ENCODE results near the gene ETFA. TPM values are rescaled to one million over a fixed set of nuclear protein-coding genes. Genes with fewer than 3 reads are reported as not detected.
"Not testable (repeated sequence)": the region's sequence is repeated elsewhere in the genome, so short reads cannot be mapped to it uniquely, and the experiment has no call there.

Gene ETFA
- total RNA-seq, 1 experiment from 2014 or later, result 84.4 TPM

DNA sequence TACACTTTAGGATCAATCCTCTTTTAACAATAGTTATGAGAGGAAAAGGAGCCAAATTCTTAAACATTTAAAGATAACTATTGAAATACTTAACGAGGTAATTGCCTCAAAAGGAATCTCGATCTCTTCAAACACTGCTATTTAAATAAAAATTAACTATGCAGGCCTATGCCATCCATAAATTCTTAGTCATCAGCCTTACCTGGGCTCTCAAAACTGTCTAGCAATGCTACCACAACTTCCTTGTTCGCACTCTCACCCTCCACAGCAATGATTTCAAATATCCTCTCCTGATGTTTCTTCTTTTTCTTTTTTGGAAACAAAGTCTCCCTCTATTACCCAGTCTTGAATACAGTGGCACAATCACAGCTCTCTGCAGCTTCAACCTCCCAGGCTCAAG, 12.3 kb downstream of the ETFA start:
- CTCF ChIA-PET, result no interaction called here
- POLR2A ChIA-PET, result no interaction called here
- Mint-ChIP-seq H3K4me3 (no peak overlapping the region), H3K27me3 (ENCODE audit: low read depth) (no peaks in the 10 kb centered on the region), H3K4me1 (0 out of 2 replicates have a peak, but pooled peaks cover 3% of the 10 kb centered on the region), H3K27ac (no peak overlapping the region), H3K36me3 (no peaks in the 10 kb centered on the region), H3K9me3 (peaks cover 2% of the 10 kb centered on the region)
- no peak for DNase-seq (ENCODE audit: low spot score)
- TF ChIP-seq ZNF423 (CRISPR knock-in tag; IDR thresholded peaks at IDR 0.05) (no peak), PRRX2 (CRISPR knock-in tag; IDR thresholded peaks at IDR 0.05) (no peak), RORB (CRISPR knock-in tag; IDR thresholded peaks at IDR 0.05) (no peak), CBFB (CRISPR knock-in tag; IDR thresholded peaks at IDR 0.05; ENCODE audit: low read depth) (no peak), ZNF121 (CRISPR knock-in tag; IDR thresholded peaks at IDR 0.05) (no peak), FOXJ3 (CRISPR knock-in tag; IDR thresholded peaks at IDR 0.05; ENCODE audit: borderline replicate concordance) (no peak), MXD4 (CRISPR knock-in tag; IDR thresholded peaks at IDR 0.05; ENCODE audit: borderline replicate concordance) (no peak), OVOL2 (CRISPR knock-in tag; IDR thresholded peaks at IDR 0.05; ENCODE audit: borderline replicate concordance) (no peak), NFYB (CRISPR knock-in tag; conservative IDR thresholded peaks at IDR 0.05; ENCODE audit: low read depth) (no peak), SMAD3 (CRISPR knock-in tag; IDR thresholded peaks at IDR 0.05; ENCODE audit: borderline replicate concordance) (no peak), JAZF1 (CRISPR knock-in tag; IDR thresholded peaks at IDR 0.05) (no peak), CREB1 (CRISPR knock-in tag; IDR thresholded peaks at IDR 0.05) (no peak)
- TF ChIP-seq, protein P1, sequence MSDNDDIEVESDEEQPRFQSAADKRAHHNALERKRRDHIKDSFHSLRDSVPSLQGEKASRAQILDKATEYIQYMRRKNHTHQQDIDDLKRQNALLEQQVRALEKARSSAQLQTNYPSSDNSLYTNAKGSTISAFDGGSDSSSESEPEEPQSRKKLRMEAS (CRISPR knock-in tag; IDR thresholded peaks at IDR 0.05), result no peak
- TF ChIP-seq, protein P2, sequence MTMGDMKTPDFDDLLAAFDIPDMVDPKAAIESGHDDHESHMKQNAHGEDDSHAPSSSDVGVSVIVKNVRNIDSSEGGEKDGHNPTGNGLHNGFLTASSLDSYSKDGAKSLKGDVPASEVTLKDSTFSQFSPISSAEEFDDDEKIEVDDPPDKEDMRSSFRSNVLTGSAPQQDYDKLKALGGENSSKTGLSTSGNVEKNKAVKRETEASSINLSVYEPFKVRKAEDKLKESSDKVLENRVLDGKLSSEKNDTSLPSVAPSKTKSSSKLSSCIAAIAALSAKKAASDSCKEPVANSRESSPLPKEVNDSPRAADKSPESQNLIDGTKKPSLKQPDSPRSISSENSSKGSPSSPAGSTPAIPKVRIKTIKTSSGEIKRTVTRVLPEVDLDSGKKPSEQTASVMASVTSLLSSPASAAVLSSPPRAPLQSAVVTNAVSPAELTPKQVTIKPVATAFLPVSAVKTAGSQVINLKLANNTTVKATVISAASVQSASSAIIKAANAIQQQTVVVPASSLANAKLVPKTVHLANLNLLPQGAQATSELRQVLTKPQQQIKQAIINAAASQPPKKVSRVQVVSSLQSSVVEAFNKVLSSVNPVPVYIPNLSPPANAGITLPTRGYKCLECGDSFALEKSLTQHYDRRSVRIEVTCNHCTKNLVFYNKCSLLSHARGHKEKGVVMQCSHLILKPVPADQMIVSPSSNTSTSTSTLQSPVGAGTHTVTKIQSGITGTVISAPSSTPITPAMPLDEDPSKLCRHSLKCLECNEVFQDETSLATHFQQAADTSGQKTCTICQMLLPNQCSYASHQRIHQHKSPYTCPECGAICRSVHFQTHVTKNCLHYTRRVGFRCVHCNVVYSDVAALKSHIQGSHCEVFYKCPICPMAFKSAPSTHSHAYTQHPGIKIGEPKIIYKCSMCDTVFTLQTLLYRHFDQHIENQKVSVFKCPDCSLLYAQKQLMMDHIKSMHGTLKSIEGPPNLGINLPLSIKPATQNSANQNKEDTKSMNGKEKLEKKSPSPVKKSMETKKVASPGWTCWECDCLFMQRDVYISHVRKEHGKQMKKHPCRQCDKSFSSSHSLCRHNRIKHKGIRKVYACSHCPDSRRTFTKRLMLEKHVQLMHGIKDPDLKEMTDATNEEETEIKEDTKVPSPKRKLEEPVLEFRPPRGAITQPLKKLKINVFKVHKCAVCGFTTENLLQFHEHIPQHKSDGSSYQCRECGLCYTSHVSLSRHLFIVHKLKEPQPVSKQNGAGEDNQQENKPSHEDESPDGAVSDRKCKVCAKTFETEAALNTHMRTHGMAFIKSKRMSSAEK (CRISPR knock-in tag; IDR thresholded peaks at IDR 0.05; ENCODE audit: borderline replicate concordance), result no peak
- TF ChIP-seq, protein P3, sequence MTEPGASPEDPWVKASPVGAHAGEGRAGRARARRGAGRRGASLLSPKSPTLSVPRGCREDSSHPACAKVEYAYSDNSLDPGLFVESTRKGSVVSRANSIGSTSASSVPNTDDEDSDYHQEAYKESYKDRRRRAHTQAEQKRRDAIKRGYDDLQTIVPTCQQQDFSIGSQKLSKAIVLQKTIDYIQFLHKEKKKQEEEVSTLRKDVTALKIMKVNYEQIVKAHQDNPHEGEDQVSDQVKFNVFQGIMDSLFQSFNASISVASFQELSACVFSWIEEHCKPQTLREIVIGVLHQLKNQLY (CRISPR knock-in tag; IDR thresholded peaks at IDR 0.05), result no peak
- TF ChIP-seq, protein P4, sequence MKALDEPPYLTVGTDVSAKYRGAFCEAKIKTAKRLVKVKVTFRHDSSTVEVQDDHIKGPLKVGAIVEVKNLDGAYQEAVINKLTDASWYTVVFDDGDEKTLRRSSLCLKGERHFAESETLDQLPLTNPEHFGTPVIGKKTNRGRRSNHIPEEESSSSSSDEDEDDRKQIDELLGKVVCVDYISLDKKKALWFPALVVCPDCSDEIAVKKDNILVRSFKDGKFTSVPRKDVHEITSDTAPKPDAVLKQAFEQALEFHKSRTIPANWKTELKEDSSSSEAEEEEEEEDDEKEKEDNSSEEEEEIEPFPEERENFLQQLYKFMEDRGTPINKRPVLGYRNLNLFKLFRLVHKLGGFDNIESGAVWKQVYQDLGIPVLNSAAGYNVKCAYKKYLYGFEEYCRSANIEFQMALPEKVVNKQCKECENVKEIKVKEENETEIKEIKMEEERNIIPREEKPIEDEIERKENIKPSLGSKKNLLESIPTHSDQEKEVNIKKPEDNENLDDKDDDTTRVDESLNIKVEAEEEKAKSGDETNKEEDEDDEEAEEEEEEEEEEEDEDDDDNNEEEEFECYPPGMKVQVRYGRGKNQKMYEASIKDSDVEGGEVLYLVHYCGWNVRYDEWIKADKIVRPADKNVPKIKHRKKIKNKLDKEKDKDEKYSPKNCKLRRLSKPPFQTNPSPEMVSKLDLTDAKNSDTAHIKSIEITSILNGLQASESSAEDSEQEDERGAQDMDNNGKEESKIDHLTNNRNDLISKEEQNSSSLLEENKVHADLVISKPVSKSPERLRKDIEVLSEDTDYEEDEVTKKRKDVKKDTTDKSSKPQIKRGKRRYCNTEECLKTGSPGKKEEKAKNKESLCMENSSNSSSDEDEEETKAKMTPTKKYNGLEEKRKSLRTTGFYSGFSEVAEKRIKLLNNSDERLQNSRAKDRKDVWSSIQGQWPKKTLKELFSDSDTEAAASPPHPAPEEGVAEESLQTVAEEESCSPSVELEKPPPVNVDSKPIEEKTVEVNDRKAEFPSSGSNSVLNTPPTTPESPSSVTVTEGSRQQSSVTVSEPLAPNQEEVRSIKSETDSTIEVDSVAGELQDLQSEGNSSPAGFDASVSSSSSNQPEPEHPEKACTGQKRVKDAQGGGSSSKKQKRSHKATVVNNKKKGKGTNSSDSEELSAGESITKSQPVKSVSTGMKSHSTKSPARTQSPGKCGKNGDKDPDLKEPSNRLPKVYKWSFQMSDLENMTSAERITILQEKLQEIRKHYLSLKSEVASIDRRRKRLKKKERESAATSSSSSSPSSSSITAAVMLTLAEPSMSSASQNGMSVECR (CRISPR knock-in tag; IDR thresholded peaks at IDR 0.05; ENCODE audit: borderline replicate concordance), result no peak
- ATAC-seq, result no peak

DNA sequence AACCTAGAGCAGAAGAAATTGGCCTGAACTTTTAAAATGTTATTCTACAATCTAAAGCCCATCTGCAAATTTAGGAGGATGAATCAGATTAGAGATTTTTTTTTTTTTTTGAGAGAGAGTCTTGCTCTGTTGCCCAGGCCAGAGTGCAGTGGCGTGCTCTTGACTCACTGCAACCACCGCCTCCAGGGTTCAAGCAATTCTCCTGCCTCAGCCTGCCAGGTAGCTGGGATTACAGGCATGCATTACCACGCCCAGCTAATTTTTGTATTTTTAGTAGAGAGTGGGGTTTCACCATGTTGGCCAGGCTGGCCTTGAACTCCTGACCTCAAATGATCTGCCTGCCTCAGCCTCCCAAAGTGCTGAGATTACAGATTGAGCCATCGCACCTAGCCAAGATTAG, 13.3 kb downstream of the ETFA start:
- H3K27me3 Mint-ChIP-seq (ENCODE audit: low read depth); H3K9me3 Mint-ChIP-seq; H3K27ac Mint-ChIP-seq; DNase-seq (ENCODE audit: low spot score); H3K4me1 Mint-ChIP-seq; H3K36me3 Mint-ChIP-seq; ATAC-seq; POLR2A ChIA-PET; H3K4me3 Mint-ChIP-seq: not testable (repeated sequence)
- CTCF ChIA-PET, result interaction anchor here (2.4 kb wide), 1 partner anchor 32 kb away, joined by 6 read pairs; no protein-coding TSS in a partner anchor
